DMS114 treated with DMSO at 0.1 percent for 48 hours (cell line): ENCODE measurements around the gene GAS7.
"Not testable (repeated sequence)": the region's sequence is repeated elsewhere in the genome, so short reads cannot be mapped to it uniquely, and the experiment has no call there.

ENCODE experiments used
- DNase-seq: peaks from one replicate; lab custom pipeline; 2025; ENCODE audit not compliant: unreplicated experiment; lab: John Stamatoyannopoulos, UW

The GAS7 gene

DNA sequence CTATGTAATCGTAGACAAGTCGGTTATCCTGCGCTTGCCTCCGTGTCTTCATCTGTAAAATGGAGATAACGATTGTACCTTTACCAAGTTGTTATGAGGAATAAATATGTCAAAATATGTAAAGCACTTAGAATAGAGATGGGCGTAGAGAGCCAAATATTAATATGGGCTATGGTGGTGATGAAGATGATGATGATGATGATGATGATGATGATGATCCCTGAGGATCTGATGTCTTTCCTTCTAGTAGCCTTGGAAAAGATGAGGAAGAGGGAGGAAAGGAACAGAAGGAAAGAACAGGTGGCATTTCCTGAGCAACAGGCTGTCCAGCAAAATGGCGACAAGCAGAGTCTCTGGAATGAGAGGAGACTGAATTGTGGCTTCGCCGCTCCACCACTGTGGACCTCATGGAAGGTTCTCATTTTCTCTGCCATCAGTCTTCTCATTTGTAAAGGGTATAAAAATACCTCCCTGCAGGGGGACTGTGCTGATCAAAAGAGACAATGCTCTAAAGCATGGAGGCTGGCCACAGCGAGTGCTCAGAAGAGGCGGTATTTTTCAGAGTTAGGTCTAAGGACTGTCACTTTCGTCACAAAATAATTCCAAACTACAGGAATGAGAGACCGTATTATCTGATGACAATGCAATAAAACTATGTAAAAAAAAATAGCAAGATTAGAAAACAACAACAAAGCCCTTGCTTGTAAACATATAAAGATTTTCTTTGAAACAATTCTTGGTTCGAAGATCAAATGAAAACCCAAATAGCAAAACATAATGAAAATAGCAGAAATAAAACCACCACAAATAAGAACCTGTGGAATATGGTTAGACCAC is 276.2 kb downstream of the GAS7 start:
- no peak for DNase-seq

GRCh38 chr17:9921216-9921615 is 277.2 kb downstream of the GAS7 start:
- not testable (repeated sequence) for DNase-seq

GRCh38 chr17:9918804-9919352 is 279.5 kb downstream of the GAS7 start:
- no peak for DNase-seq

- no peak for DNase-seq
Measured at GRCh38 chr17:9918352-9918751, 280.1 kb downstream of the GAS7 start.

- no peak for DNase-seq
Measured at GRCh38 chr17:9917801-9918200, 280.6 kb downstream of the GAS7 start.

GRCh38 chr17:9917131-9917530 is 281.3 kb downstream of the GAS7 start:
- DNase-seq: no peak

DNA sequence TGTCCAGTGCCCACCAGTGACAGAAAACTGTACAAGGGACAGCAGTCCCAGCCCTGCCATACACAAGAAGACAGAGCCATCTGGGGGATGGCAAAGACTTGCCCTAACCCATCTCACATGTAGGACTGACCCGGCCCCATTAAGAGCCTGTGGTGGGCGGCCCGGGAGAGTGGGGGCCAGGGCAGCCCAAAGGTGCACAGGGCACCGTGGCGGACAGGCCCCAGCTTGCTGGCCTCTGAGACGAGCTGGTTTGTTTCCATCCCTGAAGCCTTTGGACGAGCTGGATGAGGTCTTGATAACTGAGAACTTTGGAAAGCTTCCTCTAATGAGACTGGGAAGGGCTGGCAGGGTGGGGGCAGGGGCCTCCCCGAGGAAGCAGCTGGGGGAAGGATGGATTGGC is 282.3 kb downstream of the GAS7 start:
- no peak for DNase-seq

DNA sequence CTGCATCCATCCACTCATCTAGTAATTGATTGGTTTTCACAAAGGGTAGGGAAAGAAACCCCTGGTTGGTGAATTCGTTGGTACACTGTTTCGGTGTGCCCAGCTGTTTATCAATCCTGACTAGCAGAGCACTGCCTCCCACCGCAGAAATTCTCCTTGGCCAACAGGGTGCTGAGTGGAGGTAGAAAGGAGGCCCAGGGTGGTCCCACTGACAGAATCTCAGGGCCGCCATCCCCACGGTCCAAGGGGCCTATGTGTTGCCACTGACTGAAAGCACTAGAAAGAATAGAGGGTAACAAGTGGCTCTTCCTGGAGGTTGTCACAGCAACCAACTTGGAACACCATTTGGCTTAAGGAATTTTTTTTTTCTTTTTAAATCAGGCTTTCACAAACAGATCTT is 284.9 kb downstream of the GAS7 start:
- DNase-seq: no peak

DNA sequence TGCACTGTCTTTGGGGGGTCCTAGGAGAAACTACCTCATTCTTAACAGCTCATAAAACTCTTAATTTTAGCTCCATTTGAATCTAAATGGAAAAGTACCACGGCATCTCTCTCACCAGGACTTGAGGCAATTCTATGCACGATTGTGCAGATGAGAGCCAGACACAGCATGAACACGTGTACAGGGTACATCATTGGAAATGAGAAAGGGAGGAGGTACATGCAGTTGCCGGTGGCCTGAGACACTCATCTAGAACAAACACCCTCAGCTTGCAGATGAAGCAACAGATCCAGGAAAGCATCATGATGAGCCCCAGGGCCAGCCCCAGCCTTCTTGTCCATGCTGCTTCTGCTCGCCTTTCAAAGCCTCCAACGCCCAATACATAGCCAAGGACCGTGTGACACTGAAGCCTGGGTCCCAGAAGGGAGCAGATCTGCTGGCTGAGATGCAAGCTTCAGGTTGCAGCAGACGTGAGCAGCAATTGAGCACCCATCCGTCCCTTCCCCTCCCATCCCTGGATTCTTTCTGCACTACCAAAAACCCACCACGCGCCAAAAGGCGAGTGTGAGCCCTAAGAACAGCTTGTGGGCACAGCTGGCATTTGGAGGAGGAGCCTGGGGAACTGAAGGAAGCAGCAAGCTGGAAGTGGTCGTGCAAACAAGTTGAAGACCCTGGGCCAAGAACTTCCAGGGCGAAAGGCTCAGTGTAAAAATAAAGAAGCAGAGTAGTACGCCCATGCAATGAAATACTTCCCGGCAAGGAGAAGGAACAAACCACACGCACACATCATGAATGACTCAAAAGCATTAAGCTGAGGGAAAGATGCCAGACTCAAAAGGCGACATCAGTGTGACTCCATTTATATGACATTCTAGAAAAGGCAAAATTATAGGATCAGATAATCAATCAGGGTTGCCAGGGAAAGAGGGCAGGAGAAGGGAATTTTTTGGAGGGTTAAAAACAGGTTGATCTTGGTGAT is 286.0 kb downstream of the GAS7 start:
- DNase-seq: no peak

DNA sequence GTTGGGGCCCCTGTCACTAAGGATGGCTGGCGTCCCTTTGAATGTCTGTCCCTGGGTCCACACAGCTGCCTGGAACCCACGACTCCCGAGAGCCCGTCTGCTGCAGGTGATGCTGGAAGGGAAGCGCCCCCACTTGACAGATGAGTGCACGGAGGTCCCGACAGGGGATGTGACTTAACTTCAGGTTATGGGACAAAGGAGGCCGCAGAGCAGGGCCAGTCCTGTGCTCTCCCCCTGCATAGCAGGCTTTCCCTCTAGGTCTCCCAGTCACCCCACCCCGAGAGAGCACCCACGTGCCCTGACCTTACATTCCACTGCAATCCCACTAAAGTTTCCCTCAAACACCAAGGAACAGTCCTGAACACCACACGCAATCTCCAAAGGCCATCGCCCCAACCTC is 287.3 kb downstream of the GAS7 start:
- no peak for DNase-seq

- DNase-seq: no peak
Measured at GRCh38 chr17:9908649-9909042, 289.8 kb downstream of the GAS7 start.

DNA sequence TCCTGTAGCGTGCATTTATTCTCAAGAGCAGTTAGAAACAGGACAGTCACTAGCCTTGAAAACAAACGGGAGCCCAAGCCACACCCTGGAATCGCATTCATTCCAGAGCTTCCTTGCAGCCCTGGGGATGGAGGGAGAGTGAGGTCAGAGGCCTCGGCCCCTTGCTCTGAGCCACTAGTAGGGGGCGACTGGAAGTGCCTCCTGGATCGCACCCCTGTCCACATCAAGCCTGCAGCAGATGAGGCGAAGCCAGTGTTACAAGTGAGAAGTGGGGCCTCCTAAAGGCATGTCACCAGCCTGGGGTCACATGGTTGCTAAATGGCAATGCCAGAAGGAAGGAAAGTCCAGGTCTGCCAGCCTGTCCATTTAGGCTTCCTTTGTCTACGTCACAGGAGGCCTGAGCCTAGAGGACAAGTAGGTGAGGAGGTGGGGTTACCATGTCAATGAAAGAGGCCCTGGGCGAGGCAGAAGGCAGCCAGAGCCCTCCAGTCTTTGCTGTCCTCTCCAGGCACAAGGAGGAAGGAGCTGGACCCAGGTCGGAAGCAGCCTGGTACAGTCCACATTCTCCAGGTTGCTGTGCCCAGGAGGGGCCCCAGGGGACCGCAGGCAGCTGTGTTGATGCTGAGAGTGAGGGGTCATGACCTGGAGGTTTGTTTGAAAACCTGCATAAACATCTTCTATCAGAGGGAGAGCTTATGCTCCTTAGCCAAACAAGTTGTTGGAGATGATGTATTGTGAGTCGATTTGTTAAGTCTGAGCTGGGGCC is 290.3 kb downstream of the GAS7 start:
- DNase-seq: no peak

DNA sequence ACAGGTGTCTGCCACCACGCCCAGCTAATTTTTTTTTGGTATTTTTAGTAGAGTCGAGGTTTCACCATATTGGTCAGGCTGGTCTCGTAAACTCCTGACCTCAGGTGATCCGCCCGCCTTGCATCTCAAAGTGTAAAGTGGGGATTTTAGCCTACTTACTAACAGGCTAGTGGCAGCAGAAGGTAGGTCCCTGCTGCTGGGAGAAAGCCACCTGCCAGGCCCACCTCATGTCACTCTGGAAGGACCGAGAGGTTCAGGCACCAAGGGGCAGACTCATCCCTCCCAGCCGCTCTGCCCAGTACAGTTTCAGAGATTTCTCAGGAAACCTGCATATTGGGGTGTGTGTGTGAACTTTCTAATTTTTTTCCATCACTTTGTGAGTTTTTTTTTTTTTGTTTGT is 291.3 kb downstream of the GAS7 start:
- DNase-seq: no peak

DNA sequence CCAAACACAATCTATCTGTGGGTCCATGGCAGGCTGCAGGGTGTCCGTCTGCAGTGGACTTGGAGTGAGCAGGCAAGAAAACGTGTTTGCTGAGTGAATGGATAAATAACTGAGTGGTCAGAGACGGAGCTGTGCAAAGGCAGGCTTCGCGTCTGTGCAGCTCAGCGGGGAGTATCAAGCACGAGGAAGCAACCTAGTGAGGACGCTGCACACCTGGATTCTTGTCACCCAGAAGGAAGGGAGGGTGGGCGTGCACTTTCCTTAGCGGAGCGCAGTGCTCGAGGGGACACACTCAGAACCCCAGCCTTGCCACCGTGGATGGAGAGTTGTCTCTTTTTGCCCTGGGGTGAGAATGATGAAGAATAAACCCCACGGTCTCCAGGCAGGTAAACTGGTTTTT is 291.8 kb downstream of the GAS7 start:
- DNase-seq: no peak

DNA sequence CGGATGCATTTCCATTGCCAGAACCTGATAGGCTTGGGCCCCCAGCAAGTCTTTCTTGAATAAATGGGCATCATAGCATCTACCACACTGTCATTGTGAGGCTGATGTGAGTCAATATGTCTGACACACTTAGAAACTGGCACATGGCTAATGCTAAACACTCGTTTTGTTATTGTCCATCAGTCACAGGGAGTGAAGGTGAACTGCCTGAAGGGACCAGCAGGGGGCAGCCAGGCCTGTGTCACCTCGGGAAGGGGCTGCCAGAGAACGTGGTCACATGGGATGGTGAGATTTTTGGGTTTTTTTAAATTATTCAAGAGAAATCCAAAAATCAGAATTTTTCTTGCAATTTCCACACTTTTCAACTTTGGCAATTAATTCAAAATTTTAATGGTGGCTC is 292.5 kb downstream of the GAS7 start:
- no peak for DNase-seq

GRCh38 chr17:9905078-9905415 is 293.4 kb downstream of the GAS7 start, which contains the start of gene RCVRN:
Gene RCVRN (minus strand): TSS chr17:9905271. CDS start chr17:9905180, 91 bp downstream.
- DNase-seq: no peak

GRCh38 chr17:9904277-9905077 is 293.9 kb downstream of the GAS7 start:
- DNase-seq: no peak

GRCh38 chr17:9902120-9902519 is 296.3 kb downstream of the GAS7 start:
- no peak for DNase-seq

GRCh38 chr17:9900784-9901183 is 297.6 kb downstream of the GAS7 start:
- DNase-seq: no peak

- DNase-seq: no peak
Measured at GRCh38 chr17:9900044-9900594, 298.3 kb downstream of the GAS7 start.
